NB4 (cell line): ENCODE results near the gene COG5.

Experiments used
- CTCF ChIP-seq: IDR thresholded peaks from one replicate; pipeline ENCODE4 v1.5.1; 2012; ENCODE audit warnings: low read depth, low read length
- MAX ChIP-seq: IDR thresholded peaks from 2 replicates; pipeline ENCODE4 v1.6.1; 2011; ENCODE audit warnings: low read depth, low read length
- MYC ChIP-seq: IDR thresholded peaks from 2 replicates; pipeline ENCODE4 v1.6.1; 2011; ENCODE audit warnings: low read depth, low read length
- POLR2A ChIP-seq: IDR thresholded peaks from 2 replicates; pipeline ENCODE4 v1.6.1; 2011; ENCODE audit warnings: mild to moderate bottlenecking; ENCODE audit not compliant: insufficient read length; ENCODE audit errors: extremely low read depth

- TF ChIP-seq CTCF (no peak), MAX (no peak), MYC (no peak), POLR2A (no peak)
These were observed 272.3 kb downstream of the COG5 start for GRCh38 chr7:107291434-107291833.
